ENCODE data around the gene KIAA2012. TPM values are rescaled to one million over a fixed set of nuclear protein-coding genes. Genes with fewer than 3 reads are reported as not detected.
A peak's percentile ranks its signal among the peaks of the same experiment; 100 is the strongest.

KIAA2012 gene
- total and polyA plus RNA-seq, 2 of the 4 experiments (the other 2 are of a cell fraction): under 0.01 to 0.09 TPM

GRCh38 chr2:202060218-202060617, 12.8 kb upstream of the KIAA2012 start:
- Histone ChIP-seq H2AK9ac (replicated peaks; ENCODE audit: low read depth, low read length, poor library complexity) (no peak overlapping the region), H2AK5ac (ENCODE audit: low read depth, low read length) (no peak overlapping the region), H4K8ac (ENCODE audit: low read depth in 2 of 2, low read length in 2 of 2) (no peak overlapping the region), H2BK5ac (ENCODE audit: low read depth, low read length, poor library complexity, severe bottlenecking) (no peak overlapping the region), H3K9me1 (ENCODE audit: insufficient read depth, low read length) (0 out of 2 replicates have a peak, but pooled peaks cover 7% of the 10 kb centered on the region), H3K4ac (ENCODE audit: low read depth, low read length) (no peak overlapping the region), H3K4me1 (ENCODE audit: control insufficient read depth, insufficient read depth, low read length) (peaks cover 10% of the 10 kb centered on the region), H3K36me3 (ENCODE audit: control insufficient read depth, insufficient read depth, low read length) (no peaks in the 10 kb centered on the region), H4K91ac (ENCODE audit: insufficient read depth, low read depth, low read length) (no peak overlapping the region), H2BK120ac (ENCODE audit: low read depth, low read length) (no peak overlapping the region), H3K27me3 (ENCODE audit: control insufficient read depth, insufficient read depth, low read length) (no peaks in the 10 kb centered on the region), H3K4me3 (ENCODE audit: insufficient read depth, low read depth, low read length) (no peak overlapping the region), H3K23ac (ENCODE audit: low read depth, low read length) (no peak overlapping the region), H2BK20ac (ENCODE audit: low read depth, low read length) (no peak overlapping the region), H2AFZ (replicated peaks; ENCODE audit: low read length, poor library complexity) (no peak overlapping the region), H4K20me1 (ENCODE audit: insufficient read depth, low read length) (no peaks in the 10 kb centered on the region), H3K9me3 (ENCODE audit: control insufficient read depth, insufficient read depth, low read length) (no peaks in the 10 kb centered on the region), H3K79me1 (ENCODE audit: low read depth in 1 of 2, low read length in 2 of 2) (no peaks in the 10 kb centered on the region), H2BK15ac (ENCODE audit: low read depth, low read length) (no peak overlapping the region), H3K14ac (replicated peaks; ENCODE audit: low read depth, low read length) (no peak overlapping the region), H4K5ac (ENCODE audit: low read depth, low read length) (no peak overlapping the region), H3K27ac (ENCODE audit: insufficient read depth, low read length) (no peak overlapping the region), H3K4me2 (ENCODE audit: low read depth, low read length) (no peak overlapping the region), H3K56ac (ENCODE audit: extremely low read depth, insufficient read depth, low read length) (no peak overlapping the region), H3K9ac (ENCODE audit: low read depth, low read length) (no peak overlapping the region), H3K18ac (ENCODE audit: low read depth, low read length) (no peak overlapping the region)
- no peak for DNase-seq
- in situ Hi-C loops (cut with MboI; ENCODE audit: low sequenced_read_pairs) (no loop called here), dilution Hi-C loops (cut with HindIII; ENCODE audit: low sequenced_read_pairs, unreplicated experiment) (no loop called here), intact Hi-C loops (cut with micrococcal nuclease) (no loop called here)
- no peak for ATAC-seq (ENCODE audit: low read depth)
- no CpG with 5 or more reads among the region's 3 CpGs for WGBS, 2 experiments (ENCODE audit: extremely low coverage in 2 of 2, insufficient read length in 1 of 2)
- no TSS peak for BruUV-seq (replicated peaks)
- ChIA-PET POLR2A (ENCODE audit: unreplicated experiment) (no interaction called here), CTCF (interaction anchor here (0.6 kb wide), 1 partner anchor 39 kb away, joined by 3 read pairs; no protein-coding TSS in a partner anchor)
- no peak for TF ChIP-seq ELK1 (IDR thresholded peaks at IDR 0.05; ENCODE audit: borderline replicate concordance, low read depth, low read length)
- no peak for TF ChIP-seq USF2 (IDR thresholded peaks at IDR 0.05; ENCODE audit: low read depth, low read length)
- no peak for TF ChIP-seq RFX5 (IDR thresholded peaks at IDR 0.05; ENCODE audit: low read depth, low read length)
- TF ChIP-seq CEBPB (IDR thresholded peaks at IDR 0.05; ENCODE audit: low read depth, low read length): no peak
- TF ChIP-seq, protein P1, sequence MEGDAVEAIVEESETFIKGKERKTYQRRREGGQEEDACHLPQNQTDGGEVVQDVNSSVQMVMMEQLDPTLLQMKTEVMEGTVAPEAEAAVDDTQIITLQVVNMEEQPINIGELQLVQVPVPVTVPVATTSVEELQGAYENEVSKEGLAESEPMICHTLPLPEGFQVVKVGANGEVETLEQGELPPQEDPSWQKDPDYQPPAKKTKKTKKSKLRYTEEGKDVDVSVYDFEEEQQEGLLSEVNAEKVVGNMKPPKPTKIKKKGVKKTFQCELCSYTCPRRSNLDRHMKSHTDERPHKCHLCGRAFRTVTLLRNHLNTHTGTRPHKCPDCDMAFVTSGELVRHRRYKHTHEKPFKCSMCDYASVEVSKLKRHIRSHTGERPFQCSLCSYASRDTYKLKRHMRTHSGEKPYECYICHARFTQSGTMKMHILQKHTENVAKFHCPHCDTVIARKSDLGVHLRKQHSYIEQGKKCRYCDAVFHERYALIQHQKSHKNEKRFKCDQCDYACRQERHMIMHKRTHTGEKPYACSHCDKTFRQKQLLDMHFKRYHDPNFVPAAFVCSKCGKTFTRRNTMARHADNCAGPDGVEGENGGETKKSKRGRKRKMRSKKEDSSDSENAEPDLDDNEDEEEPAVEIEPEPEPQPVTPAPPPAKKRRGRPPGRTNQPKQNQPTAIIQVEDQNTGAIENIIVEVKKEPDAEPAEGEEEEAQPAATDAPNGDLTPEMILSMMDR (conservative IDR thresholded peaks at IDR 0.05; ENCODE audit: low read depth, low read length): 0 out of 2 replicates have a peak, but pooled peaks have one; percentile 7
- TF ChIP-seq CHD1 (IDR thresholded peaks at IDR 0.05; ENCODE audit: low read depth, low read length): no peak
- no peak for TF ChIP-seq RAD21 (IDR thresholded peaks at IDR 0.05; ENCODE audit: low read length)
- TF ChIP-seq BHLHE40 (IDR thresholded peaks at IDR 0.05; ENCODE audit: low read depth, low read length): no peak

Data from IMR-90 (cell line).